Keratinocyte (primary cell): ENCODE data around the gene ASB4. TPM values are rescaled to one million over a fixed set of nuclear protein-coding genes. Genes with fewer than 3 reads are reported as not detected.

Experiments
- DNase-seq: peaks from one replicate; pipeline ENCODE4 v3.0.0-alpha.2; 2011; ENCODE audit warnings: low read depth, missing footprints, low spot score
- FAIRE-seq: peaks from 2 replicates; lab custom pipeline; 2011; peaks lifted over from hg19 to GRCh38; lab: Jason Lieb, UNC
- H2AFZ ChIP-seq: 2 replicates; pipeline ENCODE4 v1.6.0; 2012; ENCODE audit warnings: low read length, control low read depth, inconsistent platforms; ENCODE audit not compliant: control insufficient read depth
- H3K27ac ChIP-seq: 2 replicates; pipeline ENCODE4 v1.5.1; 2011; ENCODE audit warnings: low read length; ENCODE audit not compliant: control insufficient read depth, insufficient read depth
- H3K27me3 ChIP-seq: 3 replicates; pipeline ENCODE4 v1.6.0; 2011; ENCODE audit warnings: low read length; ENCODE audit not compliant: control insufficient read depth, insufficient read depth; ENCODE audit errors: extremely low read depth
- H3K36me3 ChIP-seq, 2 experiments: 2 replicates in 1 of 2; 3 replicates in 1 of 2; pipeline ENCODE4 v1.5.1; 2011; ENCODE audit warnings: low read length in 2 of 2, mild to moderate bottlenecking in 1 of 2; ENCODE audit not compliant: control insufficient read depth in 2 of 2, insufficient read depth in 2 of 2; ENCODE audit errors: extremely low read depth in 1 of 2
- H3K4me1 ChIP-seq: 3 replicates; pipeline ENCODE4 v1.5.1; 2011; ENCODE audit warnings: low read length; ENCODE audit not compliant: control insufficient read depth, insufficient read depth; ENCODE audit errors: extremely low read depth
- H3K4me2 ChIP-seq: 3 replicates; pipeline ENCODE4 v1.6.0; 2011; ENCODE audit warnings: low read depth, low read length; ENCODE audit not compliant: control insufficient read depth, insufficient read depth; ENCODE audit errors: extremely low read depth
- H3K4me3 ChIP-seq, 3 experiments: fragments of 200-600 bp in 1 of 3; sonication (generic) in 1 of 3; 2 replicates in 2 of 3; 3 replicates in 1 of 3; pipeline ENCODE4 v1.5.1; 2011 to 2016; ENCODE audit warnings: low read length in 3 of 3, mild to moderate bottlenecking in 3 of 3, control low read depth in 2 of 3, inconsistent platforms in 1 of 3, low read depth in 1 of 3, mixed read lengths in 1 of 3, mixed run types in 1 of 3, moderate library complexity in 1 of 3; ENCODE audit not compliant: control insufficient read depth in 2 of 3, insufficient read depth in 2 of 3; ENCODE audit errors: extremely low read depth in 1 of 3
- H3K79me2 ChIP-seq: 2 replicates; pipeline ENCODE4 v1.6.0; 2012; ENCODE audit warnings: low read length; ENCODE audit not compliant: control insufficient read depth, insufficient read depth
- H3K9ac ChIP-seq: 3 replicates; pipeline ENCODE4 v1.6.0; 2011; ENCODE audit warnings: low read length; ENCODE audit not compliant: control insufficient read depth, insufficient read depth; ENCODE audit errors: extremely low read depth
- H3K9me1 ChIP-seq: 3 replicates; pipeline ENCODE4 v1.6.0; 2011; ENCODE audit warnings: low read length; ENCODE audit not compliant: control insufficient read depth, insufficient read depth; ENCODE audit errors: extremely low read depth
- H3K9me3 ChIP-seq: 2 replicates; pipeline ENCODE4 v1.5.1; 2012; ENCODE audit warnings: low read depth, low read length; ENCODE audit not compliant: control insufficient read depth
- H4K20me1 ChIP-seq: 3 replicates; pipeline ENCODE4 v1.6.0; 2011; ENCODE audit warnings: low read length; ENCODE audit not compliant: control insufficient read depth, insufficient read depth; ENCODE audit errors: extremely low read depth
- EZH2 ChIP-seq: IDR thresholded peaks from one replicate; pipeline ENCODE4 v1.6.1; 2012; ENCODE audit warnings: inconsistent platforms, mild to moderate bottlenecking, low read length, moderate library complexity
- dilution Hi-C: fragments of 300-500 bp; cut with MboI; formaldehyde crosslinking; loops from one replicate; pipeline ENCODE4 v1.7.0; 2020; ENCODE audit warnings: low sequenced_read_pairs; ENCODE audit not compliant: extremely low pct_ligation_motif_present
- polyA plus RNA-seq, 5 experiments: library from polyadenylated mRNA; depleted of rRNA in 3 of 5; stranded (reverse) in 3 of 5; stranded (forward) in 1 of 5; unstranded in 1 of 5; fragments of >200 nt; gene quantifications; 1 replicate in 1 of 5; 2 replicates in 3 of 5; 3 replicates in 1 of 5; pipeline versions ENCODE4 v1.2.1 to v1.2.3, GENCODE V29; 2011 to 2012; ENCODE audit warnings: missing spikeins in 2 of 5, low read depth in 1 of 5, low replicate concordance in 1 of 5
- TF ChIP-seq, protein P1 (sequence below), 3 experiments: IDR thresholded peaks in 1 of 3; conservative IDR thresholded peaks in 1 of 3; optimal IDR thresholded peaks in 1 of 3; 2 replicates in 2 of 3; 3 replicates in 1 of 3; pipeline versions ENCODE3 to v1.5.1; 2011; ENCODE audit warnings: low read length in 3 of 3, mild to moderate bottlenecking in 3 of 3, moderate library complexity in 2 of 3, control low read depth in 1 of 3, inconsistent platforms in 1 of 3; ENCODE audit not compliant: insufficient read depth in 2 of 3; ENCODE audit errors: extremely low read depth in 1 of 3

The ASB4 gene
- polyA plus RNA-seq, 1 donor (not counting 4 experiments of a cell fraction or from before 2014, with no cell fraction given) = not detected

DNA sequence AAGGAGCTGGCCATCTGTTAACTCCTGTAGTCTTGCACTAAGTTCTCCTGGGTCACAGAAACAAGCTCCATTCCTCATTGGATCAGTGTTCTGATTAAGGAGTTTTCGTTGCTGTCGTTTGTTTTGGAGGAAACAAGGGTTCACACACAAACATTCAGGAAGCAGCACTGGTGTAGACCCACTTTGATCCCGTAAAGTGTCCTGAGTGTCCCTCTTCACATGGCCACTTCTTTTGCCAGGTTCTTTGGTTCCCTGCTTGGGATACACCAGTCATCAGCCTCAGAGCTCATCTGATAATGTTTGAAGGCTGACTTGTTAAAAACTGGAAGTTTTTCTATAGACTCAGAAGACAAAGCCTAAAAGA, 99.7 kb downstream of the ASB4 start:
- no peaks in the 10 kb centered on the region for H3K9me1 ChIP-seq
- H3K4me3 ChIP-seq = no peak overlapping the region
- DNase-seq (no peak), FAIRE-seq (no peak)
- no peak overlapping the region for H3K4me2 ChIP-seq
- H4K20me1 ChIP-seq = no peaks in the 10 kb centered on the region
- no peak overlapping the region for H3K27ac ChIP-seq
- H3K27me3 ChIP-seq = no peaks in the 10 kb centered on the region
- dilution Hi-C loops = no loop called here
- H3K79me2 ChIP-seq = no peaks in the 10 kb centered on the region
- no peaks in the 10 kb centered on the region for H3K36me3 ChIP-seq
- no peak for TF ChIP-seq EZH2
- TF ChIP-seq, protein P1, sequence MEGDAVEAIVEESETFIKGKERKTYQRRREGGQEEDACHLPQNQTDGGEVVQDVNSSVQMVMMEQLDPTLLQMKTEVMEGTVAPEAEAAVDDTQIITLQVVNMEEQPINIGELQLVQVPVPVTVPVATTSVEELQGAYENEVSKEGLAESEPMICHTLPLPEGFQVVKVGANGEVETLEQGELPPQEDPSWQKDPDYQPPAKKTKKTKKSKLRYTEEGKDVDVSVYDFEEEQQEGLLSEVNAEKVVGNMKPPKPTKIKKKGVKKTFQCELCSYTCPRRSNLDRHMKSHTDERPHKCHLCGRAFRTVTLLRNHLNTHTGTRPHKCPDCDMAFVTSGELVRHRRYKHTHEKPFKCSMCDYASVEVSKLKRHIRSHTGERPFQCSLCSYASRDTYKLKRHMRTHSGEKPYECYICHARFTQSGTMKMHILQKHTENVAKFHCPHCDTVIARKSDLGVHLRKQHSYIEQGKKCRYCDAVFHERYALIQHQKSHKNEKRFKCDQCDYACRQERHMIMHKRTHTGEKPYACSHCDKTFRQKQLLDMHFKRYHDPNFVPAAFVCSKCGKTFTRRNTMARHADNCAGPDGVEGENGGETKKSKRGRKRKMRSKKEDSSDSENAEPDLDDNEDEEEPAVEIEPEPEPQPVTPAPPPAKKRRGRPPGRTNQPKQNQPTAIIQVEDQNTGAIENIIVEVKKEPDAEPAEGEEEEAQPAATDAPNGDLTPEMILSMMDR (optimal IDR thresholded peaks at IDR 0.05 in 1 of 3, IDR thresholded peaks at IDR 0.05 in 1 of 3, conservative IDR thresholded peaks at IDR 0.05 in 1 of 3; ENCODE audit: extremely low read depth in 1 of 3, insufficient read depth in 2 of 3, low read length in 3 of 3) = no peak
- H3K4me1 ChIP-seq = no peaks in the 10 kb centered on the region
- no peaks in the 10 kb centered on the region for H3K9me3 ChIP-seq
- no peak overlapping the region for H3K9ac ChIP-seq
- H2AFZ ChIP-seq = no peak overlapping the region

DNA sequence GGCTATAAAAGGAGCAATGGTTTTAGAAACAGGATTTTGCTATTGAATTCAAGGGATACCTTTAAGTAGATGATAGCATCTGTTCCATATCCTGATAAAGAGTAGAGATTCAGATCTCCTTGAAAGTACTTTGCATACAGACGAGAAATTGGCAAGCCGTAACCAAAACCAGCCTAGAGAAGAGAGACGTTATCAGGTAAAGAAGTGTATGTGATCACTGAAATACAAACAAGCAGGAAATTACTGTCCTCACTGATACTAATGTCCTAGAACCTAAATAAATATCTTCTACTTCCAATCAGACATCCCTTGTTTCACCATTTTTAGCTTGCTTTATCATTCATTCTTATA, 101.2 kb downstream of the ASB4 start:
- FAIRE-seq = no peak
- no peak overlapping the region for H3K27ac ChIP-seq
- H3K36me3 ChIP-seq = no peaks in the 10 kb centered on the region

More for the DNA sequence above, 101.2 kb downstream of the ASB4 start:
- dilution Hi-C loops = no loop called here
- no peak overlapping the region for H3K4me2 ChIP-seq
- H3K9me3 ChIP-seq = no peaks in the 10 kb centered on the region
- H4K20me1 ChIP-seq = no peaks in the 10 kb centered on the region
- H3K9ac ChIP-seq = no peak overlapping the region
- H3K4me1 ChIP-seq = no peaks in the 10 kb centered on the region
- H3K27me3 ChIP-seq = no peaks in the 10 kb centered on the region
- H2AFZ ChIP-seq = no peak overlapping the region
- TF ChIP-seq, protein P1 (optimal IDR thresholded peaks at IDR 0.05 in 1 of 3, IDR thresholded peaks at IDR 0.05 in 1 of 3, conservative IDR thresholded peaks at IDR 0.05 in 1 of 3; ENCODE audit: extremely low read depth in 1 of 3, insufficient read depth in 2 of 3, low read length in 3 of 3) = no peak
- no peak for TF ChIP-seq EZH2
- no peaks in the 10 kb centered on the region for H3K9me1 ChIP-seq
- no peak overlapping the region for H3K4me3 ChIP-seq
- DNase-seq = no peak
- no peaks in the 10 kb centered on the region for H3K79me2 ChIP-seq
